IPS DF 4.7 (cell line): Measurements from ENCODE around the gene DIAPH1.
A peak's percentile ranks its signal among the peaks of the same experiment; 100 is the strongest.

ENCODE experiments used
- DNase-seq: peaks from one replicate; pipeline ENCODE4 v3.0.0-alpha.2; 2013; ENCODE audit warnings: low spot score; ENCODE audit errors: extremely low read depth

Gene DIAPH1

GRCh38 chr5:141564216-141564692 is 54.5 kb downstream of the DIAPH1 start:
- peak; percentile 90 for DNase-seq

GRCh38 chr5:141560725-141561483 is 57.9 kb downstream of the DIAPH1 start:
- peak; percentile 93 for DNase-seq

DNA sequence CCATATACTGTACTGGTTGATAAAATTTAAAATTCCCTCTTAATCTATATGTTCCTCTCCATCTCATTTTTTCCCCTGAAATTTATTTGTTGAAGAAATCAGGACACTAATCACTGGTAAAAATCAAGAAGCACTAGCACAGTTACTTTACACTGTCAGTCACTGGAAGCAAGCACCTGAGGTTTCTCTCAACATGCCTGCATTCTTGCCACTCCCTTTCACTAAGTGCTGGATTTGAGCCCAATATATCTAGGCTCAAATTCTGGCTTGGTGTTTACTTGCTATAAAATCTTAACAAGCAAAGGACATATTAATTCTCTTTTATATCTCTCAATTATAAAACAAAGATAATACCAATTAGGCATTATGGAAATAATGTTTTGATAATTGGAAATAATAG is 58.6 kb downstream of the DIAPH1 start:
- no peak for DNase-seq

DNA sequence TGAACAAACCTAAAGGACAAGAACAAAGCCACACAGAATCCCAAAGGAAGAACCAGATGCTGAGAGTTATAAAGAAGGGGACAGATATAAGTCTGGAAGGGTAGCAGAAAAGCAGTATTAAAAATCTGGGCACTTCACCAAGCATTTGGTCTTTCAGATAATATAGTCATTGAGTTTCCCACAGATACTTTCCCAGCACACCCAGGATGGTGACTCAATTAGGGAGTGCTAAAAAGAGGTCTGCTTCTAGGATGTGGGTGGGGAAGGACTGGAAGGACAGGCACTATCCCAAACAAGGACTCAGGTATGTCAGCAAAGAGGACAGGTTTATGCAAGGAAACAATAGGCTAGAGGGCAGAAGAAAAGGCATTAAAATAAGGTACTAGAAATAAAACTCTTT is 59.3 kb downstream of the DIAPH1 start:
- DNase-seq, result no peak

DNA sequence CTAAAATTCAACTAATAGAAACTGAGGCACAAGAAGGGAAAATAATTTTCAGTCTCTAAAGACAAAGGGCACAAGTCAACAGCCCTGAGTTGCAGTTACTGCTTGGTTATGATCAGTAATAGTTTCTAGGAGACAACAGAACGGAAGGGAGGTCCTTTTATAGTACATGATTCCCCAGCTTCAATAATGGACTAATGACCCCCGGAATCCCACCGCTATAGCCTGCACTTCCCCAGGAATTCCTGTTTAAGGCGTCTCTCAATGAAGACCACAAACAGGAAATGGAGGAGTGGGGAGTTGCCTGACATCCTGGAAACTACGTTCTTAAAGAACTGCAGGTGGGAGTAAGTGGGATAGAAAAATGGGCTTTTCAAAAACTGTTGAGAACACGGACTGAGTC is 60.6 kb downstream of the DIAPH1 start:
- DNase-seq, result no peak

- no peak for DNase-seq
Measured at GRCh38 chr5:141557681-141558136, 61.1 kb downstream of the DIAPH1 start.

GRCh38 chr5:141547921-141548320 is 70.9 kb downstream of the DIAPH1 start:
- DNase-seq, result no peak

- no peak for DNase-seq
Measured at GRCh38 chr5:141547488-141547887, 71.3 kb downstream of the DIAPH1 start.

DNA sequence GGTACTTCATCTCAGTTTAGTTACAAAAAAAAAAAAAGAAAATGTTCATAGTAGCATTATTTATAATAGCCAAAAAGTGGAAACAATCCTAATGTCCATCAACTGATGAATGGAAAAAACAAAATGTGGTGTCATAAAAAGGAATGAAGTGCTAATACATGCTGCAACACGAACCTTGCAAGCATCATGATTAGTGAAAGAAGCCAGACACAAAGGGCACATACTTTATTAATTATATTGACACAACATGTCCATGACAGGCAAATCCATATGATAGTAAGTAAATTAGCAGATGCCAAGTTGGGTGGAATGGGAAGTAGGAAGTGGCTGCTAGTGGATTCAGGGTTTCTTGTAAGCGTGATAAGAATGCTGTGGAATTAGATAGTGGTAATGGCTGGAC is 75.7 kb downstream of the DIAPH1 start:
- no peak for DNase-seq

- no peak for DNase-seq
Measured at GRCh38 chr5:141534492-141535213, 84.1 kb downstream of the DIAPH1 start.

DNA sequence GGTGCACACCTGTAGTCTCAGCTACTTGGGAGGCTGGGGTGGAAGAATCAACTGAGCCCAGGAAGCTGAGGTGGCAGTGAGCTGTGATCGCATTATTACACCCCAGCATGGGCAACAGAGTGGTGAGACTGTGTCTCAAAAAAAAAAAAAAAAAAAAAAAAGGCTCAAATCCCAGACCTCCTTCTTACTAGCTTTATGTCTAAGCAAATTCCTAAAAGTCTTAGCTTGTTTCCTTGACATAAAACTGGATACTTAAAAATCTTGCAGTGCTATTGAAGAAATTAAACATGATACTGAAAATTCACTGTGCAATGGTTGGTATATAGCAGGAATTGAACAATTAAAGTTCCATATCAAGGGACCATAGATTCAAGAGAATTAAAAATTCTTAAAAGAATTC is 84.9 kb downstream of the DIAPH1 start:
- no peak for DNase-seq

DNA sequence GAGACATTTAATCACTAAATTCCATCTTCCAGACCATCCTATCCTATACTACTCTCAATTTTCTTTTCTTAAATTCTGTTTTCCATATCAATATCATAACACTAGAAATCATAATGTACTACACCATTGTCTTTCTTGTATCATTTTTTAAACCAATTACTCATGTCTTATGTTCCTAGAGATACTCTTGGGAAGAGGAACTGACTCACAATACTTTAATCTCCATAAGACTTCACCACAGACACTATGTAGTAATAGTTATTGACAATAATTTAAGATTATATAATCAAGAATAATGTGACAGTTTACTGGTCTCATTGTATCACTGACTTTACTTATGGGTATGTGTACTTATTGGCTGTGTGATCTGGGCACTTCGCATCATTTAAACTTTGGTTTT is 86.1 kb downstream of the DIAPH1 start:
- no peak for DNase-seq

- no peak for DNase-seq
Measured at GRCh38 chr5:141529873-141530272, 88.9 kb downstream of the DIAPH1 start.

DNA sequence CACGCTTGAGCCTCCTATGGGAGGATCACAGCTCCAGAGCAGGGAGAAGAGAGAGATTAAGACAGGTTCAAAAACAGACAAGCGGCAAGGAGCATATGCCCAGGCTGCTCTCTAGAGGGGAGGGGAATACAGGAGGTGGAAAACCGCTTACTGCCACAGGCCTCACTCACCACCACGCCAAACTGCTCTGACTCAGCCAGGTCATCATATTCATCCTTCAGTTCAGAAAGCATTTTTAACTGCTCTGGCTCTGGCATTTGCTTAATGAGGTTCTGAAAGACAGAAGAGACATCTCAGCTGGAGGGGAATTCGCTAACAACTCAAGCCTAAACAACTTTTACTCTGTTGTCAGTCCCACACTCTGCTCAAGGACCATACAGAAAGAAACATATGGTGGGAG is 89.8 kb downstream of the DIAPH1 start:
- DNase-seq, result no peak

- DNase-seq, result no peak
Measured at GRCh38 chr5:141528291-141528984, 90.4 kb downstream of the DIAPH1 start.

DNA sequence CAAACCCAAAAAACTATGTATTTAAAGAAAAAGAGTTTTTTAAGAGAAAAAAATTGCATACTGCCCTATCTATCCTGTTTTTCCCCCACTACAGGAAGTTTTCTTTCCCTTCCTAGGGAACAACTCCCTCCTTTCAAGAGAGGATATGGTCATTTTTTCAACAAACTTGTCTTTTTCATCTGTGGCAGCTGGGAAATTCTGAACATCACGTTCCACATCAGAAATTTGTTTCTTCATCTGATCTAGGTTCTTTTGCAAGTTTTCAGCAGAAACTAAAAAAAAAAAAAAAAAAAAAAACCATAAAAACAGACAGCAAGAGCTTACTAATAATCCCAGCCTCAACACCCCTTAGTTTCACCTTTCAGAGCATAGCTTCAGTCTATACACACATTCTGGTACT is 91.4 kb downstream of the DIAPH1 start:
- DNase-seq, result no peak

DNA sequence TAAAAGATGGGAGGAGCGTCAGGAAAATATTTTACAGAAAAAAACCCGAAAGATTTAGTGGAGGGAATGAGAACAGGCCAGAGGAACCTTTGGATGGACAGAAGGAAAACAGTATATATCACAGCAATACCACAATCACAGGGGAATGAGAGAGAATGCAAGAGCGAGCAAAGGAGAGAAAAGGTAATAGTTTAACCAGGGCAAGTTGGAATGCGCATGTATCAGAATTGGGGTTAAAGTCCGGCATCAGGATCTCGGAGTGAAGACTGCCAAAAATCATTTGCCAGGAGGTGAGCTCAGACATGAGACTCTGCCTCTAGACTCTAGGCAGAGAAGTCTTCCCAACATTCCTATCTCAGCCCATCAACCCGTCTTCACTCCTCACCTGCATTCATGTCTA is 93.1 kb downstream of the DIAPH1 start:
- no peak for DNase-seq

DNA sequence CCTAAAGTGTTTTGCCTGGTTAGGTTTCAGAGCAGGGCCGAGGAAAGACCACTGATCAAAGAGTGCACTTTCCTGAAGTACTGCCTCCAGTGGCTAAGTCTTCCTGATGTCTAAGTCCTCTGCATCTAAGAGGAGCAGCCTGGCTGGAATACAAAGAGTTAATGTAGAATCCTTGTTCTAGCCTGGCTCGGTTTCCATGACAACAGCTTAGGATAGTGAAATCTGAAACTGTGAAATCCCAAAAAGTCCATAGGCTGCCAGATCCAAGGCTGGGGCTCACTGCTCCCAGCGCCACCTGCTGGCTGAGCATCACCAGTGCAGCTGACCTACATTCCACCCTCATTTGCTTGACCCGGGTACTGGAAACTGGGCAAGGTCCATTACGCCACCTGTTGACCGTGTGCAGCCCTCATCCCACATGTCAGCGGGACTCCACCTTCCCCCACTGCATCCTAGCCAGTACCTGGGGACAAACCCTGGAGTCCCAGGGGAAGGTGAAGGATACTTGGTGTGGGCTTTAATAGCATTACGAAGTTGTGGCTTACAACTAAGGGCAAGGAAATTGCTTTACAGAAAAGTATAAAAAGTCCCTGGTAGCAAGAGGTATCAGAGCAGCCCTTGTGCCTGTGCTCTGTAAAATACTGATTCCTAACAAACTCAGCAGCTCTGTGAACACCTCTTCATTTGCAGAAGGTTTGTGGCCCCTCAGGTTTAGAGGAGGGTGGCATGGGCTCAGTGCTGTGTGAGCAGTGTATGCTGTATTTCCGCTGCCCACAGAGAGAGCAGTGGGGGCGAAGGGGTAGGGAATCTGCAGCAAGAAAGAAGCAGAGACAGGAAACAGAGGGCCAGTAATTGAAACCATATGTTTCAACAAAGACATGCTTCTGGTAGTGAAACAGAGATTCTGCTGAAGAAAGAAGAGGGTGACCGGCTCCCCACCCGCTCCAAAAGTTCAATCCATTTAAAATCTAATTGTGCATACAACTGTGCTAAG is 93.9 kb downstream of the DIAPH1 start:
- peak; percentile 98 for DNase-seq

DNA sequence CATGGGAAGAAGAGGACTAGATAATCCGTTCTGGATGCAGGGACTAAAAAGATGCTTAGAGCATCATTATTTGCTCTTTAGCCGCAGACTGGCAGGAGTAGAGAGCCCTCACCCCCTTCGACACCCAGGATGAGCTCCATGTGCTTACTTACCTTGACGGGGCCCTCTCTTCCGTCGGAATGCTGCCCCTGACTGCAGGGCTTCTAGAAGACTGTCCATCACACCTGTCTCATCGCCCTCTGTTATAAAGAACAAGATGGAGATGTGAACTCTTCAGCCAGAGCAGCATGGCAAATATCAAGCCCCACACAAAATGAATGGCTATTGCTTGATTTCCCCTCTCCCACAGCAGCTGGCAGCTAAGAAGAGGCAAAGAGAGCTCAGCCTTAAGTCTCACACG is 94.8 kb downstream of the DIAPH1 start:
- DNase-seq, result no peak

DNA sequence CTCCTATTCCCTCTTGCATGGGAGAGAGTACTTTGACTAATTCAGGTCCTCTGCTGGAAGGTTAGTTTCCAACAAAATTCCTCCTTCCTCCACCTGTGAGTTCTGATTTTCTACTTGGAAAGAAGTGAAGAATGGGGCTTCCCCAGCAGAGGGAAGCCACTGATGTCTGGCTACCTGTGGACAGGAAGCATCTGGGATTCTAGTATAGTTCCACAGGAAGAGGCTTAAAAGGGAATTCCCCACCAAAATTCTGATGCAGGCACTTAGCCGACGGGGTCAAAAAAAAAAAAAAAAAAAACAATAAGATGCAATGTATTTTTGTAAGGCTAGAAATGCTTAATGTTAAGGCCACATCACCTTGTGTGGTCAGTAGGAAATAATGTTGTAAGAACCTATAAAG is 96.5 kb downstream of the DIAPH1 start:
- no peak for DNase-seq

DNA sequence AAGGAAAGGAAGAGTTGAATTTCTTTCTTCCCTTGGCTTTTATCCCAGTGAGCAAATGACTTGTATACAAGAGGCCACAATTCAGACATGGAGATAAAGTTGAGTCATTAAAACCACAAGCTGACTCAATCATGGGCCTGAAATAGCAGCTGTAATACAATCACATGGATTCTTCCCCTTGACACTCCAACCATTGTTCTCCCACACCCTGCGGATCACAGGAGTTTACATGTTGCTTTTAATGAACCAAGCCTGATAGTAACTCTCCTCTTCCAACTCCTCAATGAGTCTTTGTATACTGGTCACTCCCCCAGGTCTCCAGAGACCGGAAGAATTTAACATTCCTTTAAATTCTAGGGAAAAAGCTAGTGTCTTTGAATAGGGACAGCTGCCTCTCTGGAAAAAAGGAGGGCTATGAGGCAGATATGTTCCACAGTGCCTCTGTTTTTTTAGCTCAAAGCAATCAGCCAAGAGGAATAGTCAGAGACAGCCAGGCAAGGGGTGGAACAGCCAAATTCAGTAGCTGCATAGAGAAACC is 97.5 kb downstream of the DIAPH1 start:
- no peak for DNase-seq
